DMS153 treated with DMSO at 0.1 percent for 48 hours (cell line): Measurements from ENCODE around the gene UHRF1.
"Not testable (repeated sequence)": the region's sequence is repeated elsewhere in the genome, so short reads cannot be mapped to it uniquely, and the experiment has no call there.

ENCODE experiments used
- DNase-seq: peaks from one replicate; lab custom pipeline; 2025; ENCODE audit not compliant: unreplicated experiment; lab: John Stamatoyannopoulos, UW

Gene UHRF1

DNA sequence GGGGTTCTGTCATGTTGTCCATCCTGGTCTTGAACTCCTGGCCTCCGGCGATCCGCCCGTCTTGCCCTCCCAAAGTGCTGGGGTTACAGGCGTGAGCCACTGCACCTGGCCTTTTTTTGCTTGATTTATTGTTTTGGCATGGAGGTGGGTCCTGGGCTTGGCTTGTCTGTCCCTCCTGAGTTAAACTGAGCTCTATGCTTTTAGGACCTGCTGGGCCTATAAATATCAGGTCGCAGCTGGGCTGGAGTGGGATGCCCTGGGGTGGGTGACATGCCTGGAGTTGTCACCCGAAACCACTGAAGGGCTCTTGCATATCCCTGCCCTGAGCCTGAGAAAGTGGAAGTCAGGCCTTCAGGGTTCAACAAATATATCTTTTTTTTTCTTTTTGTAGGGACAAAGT is 12.2 kb upstream of the UHRF1 start:
- no peak for DNase-seq

GRCh38 chr19:4900879-4901278 is 8.4 kb upstream of the UHRF1 start:
- not testable (repeated sequence) for DNase-seq

- no peak for DNase-seq
These were observed 6.5 kb upstream of the UHRF1 start, which contains the start of gene ARRDC5 for GRCh38 chr19:4902796-4903195. TSS of gene ARRDC5 (minus strand) at chr19:4902896. CDS start at chr19:4902825, 71 bp downstream.

- DNase-seq, result no peak
These were observed 4.8 kb upstream of the UHRF1 start for GRCh38 chr19:4904481-4904880.

- no peak for DNase-seq
These were observed 2.3 kb upstream of the UHRF1 start for GRCh38 chr19:4906963-4907362.

- DNase-seq, result no peak
These were observed 941 bp upstream of the UHRF1 start for GRCh38 chr19:4908360-4908759.

DNA sequence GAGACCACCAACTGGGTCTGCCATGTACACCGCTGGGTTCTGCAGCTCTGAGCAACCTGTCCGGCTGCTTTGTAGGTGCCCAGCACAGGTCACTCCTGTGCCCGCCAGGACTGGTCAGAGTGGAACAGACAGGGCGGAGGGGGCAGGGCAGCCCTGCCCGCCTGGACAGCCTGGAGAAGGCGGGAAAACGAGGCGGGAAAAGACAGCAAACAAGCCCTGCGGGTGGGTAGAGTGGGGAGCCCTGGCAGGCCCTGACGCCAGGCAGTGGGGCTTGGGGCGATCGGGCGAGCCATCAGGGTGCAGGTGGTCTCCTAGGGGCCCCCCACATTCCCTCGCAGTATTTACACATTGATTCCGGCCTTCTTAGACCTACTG is 533 bp upstream of the UHRF1 start:
- no peak for DNase-seq

DNA sequence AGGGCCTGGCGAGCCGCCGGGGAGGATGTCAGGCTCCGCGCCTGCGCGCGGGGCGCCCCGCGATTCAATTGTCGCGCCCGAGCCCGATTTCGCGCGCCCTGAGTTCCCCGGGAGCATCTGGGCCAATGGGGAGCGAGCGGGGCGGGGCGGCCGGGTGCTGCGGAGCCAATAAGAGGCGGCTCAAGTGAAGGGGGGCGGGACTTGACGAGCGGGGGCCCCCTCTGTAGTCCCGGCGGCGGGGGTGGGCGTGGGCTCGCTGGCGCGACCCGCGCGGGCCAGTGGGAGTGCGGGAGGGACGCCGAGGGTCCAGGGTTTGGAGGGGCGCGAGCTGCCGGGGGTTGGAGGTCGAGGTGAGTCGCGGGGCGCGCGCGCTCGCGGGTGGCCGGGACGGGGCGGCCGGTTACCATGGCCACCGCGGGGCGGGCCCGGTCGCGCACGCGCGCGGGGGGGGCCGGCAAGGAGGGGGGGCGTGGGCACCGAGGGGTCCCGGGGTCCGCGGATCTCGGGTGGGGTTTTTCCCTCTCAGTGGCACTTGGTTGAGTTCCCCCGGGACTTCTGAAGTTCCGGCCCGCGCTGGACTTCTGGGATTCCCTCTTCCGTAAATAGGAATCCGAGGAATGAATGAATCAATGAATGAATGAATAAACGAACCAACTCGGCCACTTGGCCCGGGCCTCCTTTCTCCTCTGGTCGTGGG is 744 bp downstream of the UHRF1 start:
- DNase-seq, result peak; percentile 75

DNA sequence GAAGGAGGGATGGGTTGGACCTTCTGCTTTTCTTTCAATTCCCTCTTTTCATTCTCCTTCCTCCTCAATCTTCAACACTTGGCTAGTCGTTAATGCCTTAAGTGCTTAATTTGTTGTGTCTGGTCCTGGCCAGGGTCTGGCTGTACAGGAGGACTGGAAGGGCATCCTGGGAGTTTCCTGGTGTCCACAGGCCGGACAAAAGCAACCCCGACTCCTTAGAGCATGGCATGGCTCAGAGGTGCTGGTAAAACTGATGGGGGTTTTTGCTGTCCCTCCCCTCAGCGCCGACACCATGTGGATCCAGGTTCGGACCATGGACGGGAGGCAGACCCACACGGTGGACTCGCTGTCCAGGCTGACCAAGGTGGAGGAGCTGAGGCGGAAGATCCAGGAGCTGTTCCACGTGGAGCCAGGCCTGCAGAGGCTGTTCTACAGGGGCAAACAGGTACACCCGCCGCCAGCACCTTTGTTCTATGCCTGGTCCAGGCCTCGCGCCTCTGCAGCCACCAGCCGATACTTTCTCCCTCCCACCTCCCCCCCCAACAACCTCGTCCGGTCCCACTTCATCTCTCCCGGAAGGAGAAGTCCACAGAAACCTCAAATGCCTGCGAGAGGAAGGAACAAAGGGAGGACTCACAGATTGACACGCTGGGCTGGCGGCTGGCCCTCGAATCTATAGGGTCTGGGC is 1.4 kb downstream of the UHRF1 start:
- peak; percentile 3 for DNase-seq

GRCh38 chr19:4911314-4911713 is 2.0 kb downstream of the UHRF1 start:
- DNase-seq, result no peak

DNA sequence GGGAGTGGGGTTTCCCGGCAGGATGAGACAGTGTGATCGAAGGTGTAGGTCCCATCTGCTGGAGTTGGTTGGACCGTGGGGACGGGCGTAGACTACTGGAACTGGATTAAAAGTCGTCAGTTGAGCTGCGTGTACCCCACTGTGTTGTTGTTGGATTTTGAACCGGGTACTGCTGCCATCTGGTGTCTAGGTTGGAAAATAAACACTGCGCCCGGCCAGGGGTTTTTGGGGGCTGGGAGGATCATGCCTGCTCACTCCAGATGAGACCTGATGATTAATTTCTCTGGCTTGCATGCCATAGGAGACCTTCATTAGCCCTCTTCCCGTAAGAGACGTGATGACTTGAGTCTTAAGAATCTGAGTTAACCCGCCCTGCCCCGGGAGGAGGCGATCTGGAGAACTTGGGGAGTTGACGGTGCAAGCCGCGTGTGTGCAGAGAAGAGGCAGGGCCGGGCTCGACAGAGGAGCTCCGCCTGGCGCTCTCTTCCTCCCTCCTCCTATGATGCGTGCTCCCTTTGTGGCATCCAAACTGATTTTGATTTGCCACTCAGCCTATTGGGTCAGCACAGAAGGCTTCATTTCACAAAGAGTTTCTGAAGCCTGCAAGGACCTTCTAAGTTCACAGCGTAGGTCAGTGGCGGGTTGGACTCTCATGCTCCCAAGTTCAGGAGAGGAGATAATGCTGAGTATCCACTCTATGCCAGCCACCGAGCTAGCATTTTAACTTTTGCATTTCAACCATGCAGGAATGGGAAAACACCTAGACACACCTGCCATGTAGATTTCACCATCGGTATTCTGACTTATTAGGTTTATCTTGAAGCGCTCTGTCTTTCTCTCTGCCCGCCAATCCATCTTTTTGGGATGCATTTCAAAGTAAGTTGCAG is 2.7 kb downstream of the UHRF1 start:
- peak; percentile 13 for DNase-seq

GRCh38 chr19:4913996-4914735 is 4.9 kb downstream of the UHRF1 start:
- DNase-seq, result no peak

GRCh38 chr19:4914736-4915501 is 5.6 kb downstream of the UHRF1 start:
- no peak for DNase-seq

DNA sequence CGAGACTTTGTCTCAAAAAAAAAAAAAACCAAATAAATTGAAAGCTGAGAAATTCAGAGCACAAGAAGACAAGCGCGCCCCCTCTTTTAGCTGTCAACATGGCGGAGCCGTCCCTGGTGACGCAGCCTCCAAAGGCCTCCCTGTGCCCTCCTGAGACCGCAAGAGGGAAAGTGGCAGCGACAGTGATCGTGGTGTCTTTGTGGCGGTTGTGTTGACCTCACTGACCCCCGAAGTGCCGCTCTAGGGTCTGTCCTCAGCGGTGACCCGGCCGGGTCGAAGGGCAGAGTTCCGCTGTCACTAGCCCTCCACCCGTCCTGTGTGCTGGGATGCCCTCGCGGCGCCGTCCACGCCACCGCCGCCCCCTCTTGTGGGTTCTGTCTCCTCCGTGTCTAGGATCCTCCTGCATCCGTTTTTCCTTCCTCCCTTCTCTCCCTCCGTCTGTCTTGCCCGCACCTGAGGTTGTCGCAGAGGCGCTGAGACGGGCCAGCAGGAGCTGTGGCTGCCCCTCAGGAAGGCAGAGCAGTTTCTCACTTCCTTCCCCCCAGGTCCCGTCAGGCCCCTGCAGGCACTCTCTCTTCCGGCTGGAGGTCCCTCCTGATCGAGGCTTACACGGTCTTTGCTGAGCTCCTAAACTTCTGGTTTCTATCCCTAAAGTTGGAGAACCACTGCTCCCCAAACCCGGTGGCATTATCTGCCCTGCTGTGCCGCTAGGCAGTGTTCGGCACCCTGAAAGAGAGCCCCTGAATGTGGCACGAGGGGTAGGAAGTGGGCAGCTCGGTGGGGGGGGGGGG is 7.2 kb downstream of the UHRF1 start:
- no peak for DNase-seq

DNA sequence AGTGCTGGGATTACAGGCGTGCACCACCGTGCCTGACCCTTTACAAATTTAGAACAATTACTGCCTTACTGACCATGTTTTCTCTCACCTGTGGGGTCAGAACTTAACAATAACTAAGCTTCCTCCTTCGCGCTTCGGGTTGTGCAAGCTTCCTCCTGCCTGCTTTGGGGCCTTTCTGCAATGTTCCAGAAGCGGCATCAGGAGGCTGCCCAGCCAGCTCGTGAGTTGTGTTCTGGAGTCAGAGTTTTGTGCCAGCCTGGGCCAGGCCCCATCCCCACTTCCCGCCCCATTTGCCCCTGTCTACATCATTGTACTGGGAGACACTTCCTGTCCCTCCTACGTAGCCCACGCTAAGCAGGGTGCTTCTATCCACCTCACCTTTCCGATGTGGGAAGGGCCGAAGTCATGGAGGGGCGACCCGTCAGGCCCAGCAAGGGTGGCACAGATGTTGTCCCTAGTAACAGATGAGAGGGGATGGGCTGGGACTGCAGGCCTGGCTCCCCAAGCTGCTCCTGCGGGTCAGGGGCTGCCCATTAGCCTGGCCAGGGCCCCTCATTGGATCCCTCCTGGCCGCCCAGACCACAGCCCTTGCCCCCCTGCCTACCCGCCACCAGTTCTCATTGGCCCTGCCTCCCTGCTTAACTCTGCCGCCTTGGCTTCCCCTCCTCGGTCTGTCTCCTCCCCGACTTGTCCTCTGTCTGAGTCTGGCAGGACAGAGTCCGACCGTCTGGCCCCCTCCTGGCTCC is 13.4 kb downstream of the UHRF1 start:
- DNase-seq, result no peak

- DNase-seq, result no peak
These were observed 14.0 kb downstream of the UHRF1 start for GRCh38 chr19:4923276-4923747.

GRCh38 chr19:4929186-4929585 is 19.9 kb downstream of the UHRF1 start:
- no peak for DNase-seq

DNA sequence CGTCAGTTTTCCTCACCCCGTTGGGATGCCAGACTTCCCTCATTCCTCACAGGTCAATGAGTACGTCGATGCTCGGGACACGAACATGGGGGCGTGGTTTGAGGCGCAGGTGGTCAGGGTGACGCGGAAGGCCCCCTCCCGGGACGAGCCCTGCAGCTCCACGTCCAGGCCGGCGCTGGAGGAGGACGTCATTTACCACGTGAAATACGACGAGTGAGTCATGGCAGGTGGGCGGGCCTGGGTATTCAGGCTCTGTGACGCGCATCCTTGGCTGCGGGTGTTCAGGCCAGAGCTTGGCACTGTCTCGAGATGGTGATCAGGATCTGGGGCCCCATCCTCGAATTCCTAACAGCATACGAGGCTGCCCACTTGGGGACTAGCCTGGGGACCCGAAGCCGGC is 21.4 kb downstream of the UHRF1 start:
- DNase-seq, result no peak

DNA sequence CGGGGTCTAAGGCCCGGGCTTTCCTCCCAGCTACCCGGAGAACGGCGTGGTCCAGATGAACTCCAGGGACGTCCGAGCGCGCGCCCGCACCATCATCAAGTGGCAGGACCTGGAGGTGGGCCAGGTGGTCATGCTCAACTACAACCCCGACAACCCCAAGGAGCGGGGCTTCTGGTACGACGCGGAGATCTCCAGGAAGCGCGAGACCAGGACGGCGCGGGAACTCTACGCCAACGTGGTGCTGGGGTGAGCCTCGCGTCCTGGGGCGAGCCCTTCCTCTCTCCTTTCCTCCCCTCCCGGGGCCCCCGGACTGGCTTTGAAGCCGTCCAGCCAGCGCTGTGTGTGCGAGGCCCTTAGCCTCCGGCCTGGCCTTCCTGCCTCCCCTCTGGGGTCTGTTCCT is 23.4 kb downstream of the UHRF1 start:
- no peak for DNase-seq
